Endothelial cell of umbilical vein (primary cell): ENCODE measurements around the gene ZNF91. TPM values are rescaled to one million over a fixed set of nuclear protein-coding genes. Genes with fewer than 3 reads are reported as not detected.

Source experiments
- BruUV-seq: library from RNA; stranded (reverse); fragments of 400-500 nt; replicated peaks from 2 replicates; lab custom pipeline; 2021; lab: Mats Ljungman, UMichigan
- CTCF ChIA-PET: fragments of 300-600, 350-600 bp; sonication (Branson Sonifier 250); formaldehyde crosslinking; loops from one replicate; lab custom pipeline; 2021; ENCODE audit warnings: antibody characterized with exemption, inconsistent platforms; lab: Charles Lee
- POLR2A ChIA-PET: fragments of 300-600, 350-600 bp; sonication (Branson Sonifier 250); formaldehyde crosslinking; loops from one replicate; lab custom pipeline; 2021; ENCODE audit warnings: antibody characterized with exemption, inconsistent platforms; lab: Charles Lee
- DNase-seq: peaks from one replicate; pipeline ENCODE4 v3.0.0-alpha.2; 2011; ENCODE audit warnings: low read depth, low spot score
- FAIRE-seq: peaks from 2 replicates; lab custom pipeline; 2011; peaks lifted over from hg19 to GRCh38; lab: Jason Lieb, UNC
- H2AFZ ChIP-seq: 2 replicates; pipeline ENCODE4 v1.6.0; 2012; ENCODE audit warnings: low read depth, low read length, control low read depth, inconsistent platforms
- H3K27ac ChIP-seq: 2 replicates; pipeline ENCODE4 v1.5.1; 2011; ENCODE audit warnings: low read depth, mild to moderate bottlenecking, control low read depth, low read length, moderate library complexity; ENCODE audit not compliant: insufficient read depth
- H3K27me3 ChIP-seq, 2 experiments: 2 replicates each; pipeline versions ENCODE4 v1.6.0 to v1.6.1; 2011; ENCODE audit warnings: low read length in 2 of 2, mixed read lengths in 1 of 2; ENCODE audit not compliant: control insufficient read depth in 2 of 2, insufficient read depth in 2 of 2
- H3K36me3 ChIP-seq, 2 experiments: 2 replicates in 1 of 2; 3 replicates in 1 of 2; pipeline ENCODE4 v1.5.1; 2011; ENCODE audit warnings: low read length in 2 of 2, mild to moderate bottlenecking in 1 of 2, moderate library complexity in 1 of 2; ENCODE audit not compliant: control insufficient read depth in 2 of 2, insufficient read depth in 2 of 2; ENCODE audit errors: extremely low read depth in 1 of 2
- H3K4me1 ChIP-seq: 3 replicates; pipeline ENCODE4 v1.5.1; 2011; ENCODE audit warnings: mild to moderate bottlenecking, low read length; ENCODE audit not compliant: control insufficient read depth, insufficient read depth; ENCODE audit errors: extremely low read depth
- H3K4me2 ChIP-seq: 2 replicates; pipeline ENCODE4 v1.6.1; 2011; ENCODE audit warnings: low read length, control low read depth, mixed read lengths; ENCODE audit not compliant: insufficient read depth
- H3K4me3 ChIP-seq, 3 experiments: fragments of 200-600 bp in 1 of 3; sonication (generic), shearing (Covaris generic) in 1 of 3; replicated peaks in 1 of 3; 2 replicates each; pipeline ENCODE4 v1.5.1; 2011 to 2016; ENCODE audit warnings: control low read depth in 3 of 3, low read length in 3 of 3, mild to moderate bottlenecking in 2 of 3, inconsistent platforms in 1 of 3, low read depth in 1 of 3, moderate library complexity in 1 of 3; ENCODE audit not compliant: insufficient read depth in 1 of 3
- H3K79me2 ChIP-seq: 2 replicates; pipeline ENCODE4 v1.6.0; 2012; ENCODE audit warnings: low read length, inconsistent platforms; ENCODE audit not compliant: control insufficient read depth, insufficient read depth
- H3K9ac ChIP-seq: replicated peaks from 2 replicates; pipeline ENCODE3; 2011; ENCODE audit warnings: low read length, control low read depth; ENCODE audit not compliant: insufficient read depth; ENCODE audit errors: extremely low read depth
- H3K9me1 ChIP-seq: replicated peaks from 3 replicates; pipeline ENCODE4 v1.6.0; 2011; ENCODE audit warnings: mild to moderate bottlenecking, low read length; ENCODE audit not compliant: control insufficient read depth, insufficient read depth; ENCODE audit errors: extremely low read depth
- H3K9me3 ChIP-seq: replicated peaks from 2 replicates; pipeline ENCODE4 v1.5.1; 2012; ENCODE audit warnings: low read length, inconsistent platforms; ENCODE audit not compliant: control insufficient read depth, insufficient read depth
- H4K20me1 ChIP-seq: replicated peaks from 2 replicates; pipeline ENCODE3; 2011; ENCODE audit warnings: mild to moderate bottlenecking, low read length; ENCODE audit not compliant: control insufficient read depth, insufficient read depth; ENCODE audit errors: extremely low read depth
- CTCF ChIP-seq, 2 donors: IDR thresholded peaks; 1 replicate in 1 of 2; 2 replicates in 1 of 2; pipeline ENCODE4 v1.5.1; 2011; ENCODE audit warnings: low read length in 2 of 2, mild to moderate bottlenecking in 2 of 2, moderate library complexity in 2 of 2, control low read depth in 1 of 2, inconsistent platforms in 1 of 2, low read depth in 1 of 2; ENCODE audit not compliant: insufficient read depth in 1 of 2; ENCODE audit errors: extremely low read depth in 1 of 2
- EZH2 ChIP-seq: IDR thresholded peaks from 2 replicates; pipeline ENCODE4 v1.6.1; 2012; ENCODE audit warnings: borderline replicate concordance, low read depth, mild to moderate bottlenecking, moderate library complexity, low read length, inconsistent platforms; ENCODE audit not compliant: severe bottlenecking
- FOS ChIP-seq: IDR thresholded peaks from 2 replicates; pipeline ENCODE4 v1.6.1; 2011; ENCODE audit warnings: mild to moderate bottlenecking, low read length, moderate library complexity, borderline replicate concordance; ENCODE audit not compliant: insufficient read depth
- GATA2 ChIP-seq: IDR thresholded peaks from 2 replicates; pipeline ENCODE4 v1.7.0; 2011; ENCODE audit warnings: low read depth, mild to moderate bottlenecking, moderate library complexity, mixed read lengths, low read length; ENCODE audit not compliant: insufficient read length, insufficient read depth
- JUN ChIP-seq: IDR thresholded peaks from 2 replicates; pipeline ENCODE4 v1.6.1; 2011; ENCODE audit warnings: borderline replicate concordance, low read depth; ENCODE audit not compliant: insufficient read length, insufficient read depth
- MYC ChIP-seq: IDR thresholded peaks from one replicate; pipeline ENCODE4 v1.6.1; 2011; ENCODE audit warnings: mild to moderate bottlenecking, low read depth, low read length
- POLR2A ChIP-seq: IDR thresholded peaks from 2 replicates; pipeline ENCODE4 v1.6.1; 2012; ENCODE audit warnings: low read depth, mild to moderate bottlenecking, control low read depth, low read length
- POLR2AphosphoS5 ChIP-seq: IDR thresholded peaks from 2 replicates; pipeline ENCODE4 v1.6.1; 2012; ENCODE audit warnings: low read depth, mild to moderate bottlenecking, control low read depth, low read length, moderate library complexity; ENCODE audit not compliant: insufficient read depth
- dilution Hi-C: fragments of 300-500 bp; cut with MboI; formaldehyde crosslinking; loops from one replicate; pipeline ENCODE4 v1.15.0; 2019; ENCODE audit warnings: low sequenced_read_pairs; ENCODE audit not compliant: extremely low pct_ligation_motif_present
- intact Hi-C: fragments of 100-400 bp; cut with micrococcal nuclease; formaldehyde crosslinking; loops from one replicate; pipeline ENCODE4 v1.10.0; 2022
- polyA plus RNA-seq, 4 experiments: library from polyadenylated mRNA; depleted of rRNA in 3 of 4; stranded (reverse) in 3 of 4; unstranded in 1 of 4; fragments of >200 nt; gene quantifications; 2 replicates each; pipeline versions ENCODE4 v1.2.1 to v1.2.3, GENCODE V29; 2011 to 2012; ENCODE audit warnings: missing spikeins in 1 of 4
- total RNA-seq: library from RNA; stranded (reverse); gene quantifications from 2 replicates; pipeline ENCODE4 v1.2.3, GENCODE V29; 2021
- TF ChIP-seq, protein P1 (sequence below): IDR thresholded peaks from 2 replicates; pipeline ENCODE4 v1.6.1; 2011; ENCODE audit not compliant: insufficient read depth, insufficient read length

The ZNF91 gene
- total and polyA plus RNA-seq, 2 donors (not counting 3 experiments of a cell fraction or from before 2014, with no cell fraction given): 9.6 to 17.0 TPM

- Histone ChIP-seq H2AFZ (no peak overlapping the region), H3K79me2 (no peaks in the 10 kb centered on the region), H3K36me3 (no peaks in the 10 kb centered on the region), H3K4me2 (no peak overlapping the region), H4K20me1 (no peaks in the 10 kb centered on the region), H3K9ac (no peak overlapping the region), H3K4me1 (no peaks in the 10 kb centered on the region), H3K9me3 (no peaks in the 10 kb centered on the region), H3K27me3 (no peaks in the 10 kb centered on the region), H3K4me3 (no peak overlapping the region), H3K27ac (no peak overlapping the region), H3K9me1 (no peaks in the 10 kb centered on the region)
- intact Hi-C loops (no loop called here), dilution Hi-C loops (no loop called here)
- CTCF ChIA-PET: no interaction called here
- DNase-seq (no peak), FAIRE-seq (no peak)
- no TSS peak for BruUV-seq
- POLR2A ChIA-PET: no interaction called here
- TF ChIP-seq EZH2: no peak
- TF ChIP-seq POLR2A: no peak
- TF ChIP-seq, protein P1, sequence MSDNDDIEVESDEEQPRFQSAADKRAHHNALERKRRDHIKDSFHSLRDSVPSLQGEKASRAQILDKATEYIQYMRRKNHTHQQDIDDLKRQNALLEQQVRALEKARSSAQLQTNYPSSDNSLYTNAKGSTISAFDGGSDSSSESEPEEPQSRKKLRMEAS: no peak
- TF ChIP-seq GATA2: no peak
- TF ChIP-seq POLR2AphosphoS5: no peak
- no peak for TF ChIP-seq MYC
- no peak for TF ChIP-seq JUN
- no peak for TF ChIP-seq FOS
- no peak for TF ChIP-seq CTCF (IDR thresholded peaks at IDR 0.05; ENCODE audit: extremely low read depth in 1 of 2, insufficient read depth in 1 of 2, low read depth in 1 of 2, low read length in 2 of 2)
Observed at GRCh38 chr19:23401086-23401610, 5.9 kb upstream of the ZNF91 start.
